Measurements from ENCODE around the gene ABCG8.

ABCG8 gene

GRCh38 chr2:43925431-43925830 lies 86.7 kb downstream of the ABCG8 start:
- no peak for DNase-seq (ENCODE audit: low spot score)

DNA sequence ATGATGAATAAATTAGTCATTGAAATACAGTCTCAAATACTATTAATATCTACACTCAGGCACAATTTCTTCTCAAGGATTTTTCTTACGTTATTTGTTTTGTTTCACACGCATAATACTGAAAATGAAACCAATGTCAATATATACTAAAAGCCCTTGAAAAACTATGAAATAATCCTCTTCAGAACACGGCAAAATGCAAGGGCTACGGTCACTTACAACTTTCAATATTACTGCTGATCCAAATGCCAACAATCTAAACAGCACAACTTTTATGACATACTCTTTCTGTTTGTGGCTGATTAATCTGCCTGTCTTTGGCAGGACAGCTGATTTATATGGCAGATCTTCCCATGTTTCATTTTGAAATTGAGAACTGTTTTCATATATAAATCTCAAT lies 88.7 kb downstream of the ABCG8 start:
- no peak for DNase-seq (ENCODE audit: low spot score)

DNA sequence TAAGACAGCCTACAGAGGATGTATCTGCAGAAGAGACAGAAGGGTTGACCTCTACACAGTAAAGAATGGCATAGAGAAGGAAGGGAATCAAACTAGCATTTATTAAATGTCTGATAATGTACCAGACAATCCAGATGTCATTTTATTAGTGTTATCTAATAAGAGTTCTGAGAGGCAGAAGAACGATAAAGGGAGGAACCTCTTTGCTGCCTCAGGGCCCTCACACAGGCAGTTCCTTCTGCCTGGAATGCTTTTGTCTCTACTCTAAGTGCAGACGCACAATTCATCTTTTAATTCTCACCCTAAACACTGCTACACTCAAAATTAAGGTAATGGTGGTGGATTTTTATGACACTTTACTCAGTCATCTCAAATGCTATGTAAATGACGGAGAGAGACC lies 92.5 kb downstream of the ABCG8 start:
- no peak for DNase-seq (ENCODE audit: low spot score)

Measured in SW480 (cell line).